ENCODE measurements around the gene CST11. TPM values are rescaled to one million over a fixed set of nuclear protein-coding genes. Genes with fewer than 3 reads are reported as not detected.

Gene CST11
- total RNA-seq, 1 donor: not detected

- no peaks in the 10 kb centered on the region for H4K20me1 ChIP-seq (ENCODE audit: insufficient read depth, low read length)
- H3K4me2 ChIP-seq (ENCODE audit: insufficient read depth, low read length): no peak overlapping the region
- H3K79me2 ChIP-seq (ENCODE audit: insufficient read depth, low read length): peaks cover 7% of the 10 kb centered on the region
- H3K27ac ChIP-seq (ENCODE audit: low read depth, low read length): no peak overlapping the region
- no peak overlapping the region for H2AFZ ChIP-seq (ENCODE audit: low read length)
- no peak for DNase-seq (ENCODE audit: insufficient read length, low spot score, missing footprints)
- no peaks in the 10 kb centered on the region for H3K27me3 ChIP-seq (ENCODE audit: insufficient read depth, low read length)
- TF ChIP-seq CTCF (IDR thresholded peaks at IDR 0.05; ENCODE audit: extremely low read depth, low read depth, low read length): no peak
- H3K9me3 ChIP-seq (ENCODE audit: low read depth, low read length): no peaks in the 10 kb centered on the region
- peaks cover 4% of the 10 kb centered on the region for H3K4me1 ChIP-seq (ENCODE audit: insufficient read depth, low read length)
- no peak overlapping the region for H3K4me3 ChIP-seq (ENCODE audit: insufficient read depth, low read length)
- no peaks in the 10 kb centered on the region for H3K36me3 ChIP-seq (ENCODE audit: insufficient read depth, low read length)
Observed at GRCh38 chr20:23425129-23425528, 27.5 kb downstream of the CST11 start.

- no peaks in the 10 kb centered on the region for H3K27me3 ChIP-seq (ENCODE audit: insufficient read depth, low read length)
- H3K4me2 ChIP-seq (ENCODE audit: insufficient read depth, low read length): peak within 1 kb of the TSS; percentile 86
- H3K36me3 ChIP-seq (ENCODE audit: insufficient read depth, low read length): no peaks in the 10 kb centered on the region
- H4K20me1 ChIP-seq (ENCODE audit: insufficient read depth, low read length): no peaks in the 10 kb centered on the region
- DNase-seq (ENCODE audit: insufficient read length, low spot score, missing footprints): peak; percentile 99
- H3K9me3 ChIP-seq (ENCODE audit: low read depth, low read length): no peaks in the 10 kb centered on the region
- H2AFZ ChIP-seq (ENCODE audit: low read length): peak within 1 kb of the TSS; percentile 80
- peaks cover 13% of the 10 kb centered on the region for H3K4me1 ChIP-seq (ENCODE audit: insufficient read depth, low read length)
- peak; percentile 11 for TF ChIP-seq CTCF (IDR thresholded peaks at IDR 0.05; ENCODE audit: extremely low read depth, low read depth, low read length)
- peaks cover 36% of the 10 kb centered on the region for H3K79me2 ChIP-seq (ENCODE audit: insufficient read depth, low read length)
- H3K27ac ChIP-seq (ENCODE audit: low read depth, low read length): peak within 1 kb of the TSS; percentile 70
- peak within 1 kb of the TSS; percentile 91 for H3K4me3 ChIP-seq (ENCODE audit: insufficient read depth, low read length)
Observed at GRCh38 chr20:23420943-23421931, 31.4 kb downstream of the CST11 start, which contains the start of gene NAPB. Gene NAPB, minus strand, starts transcription at chr20:23421488. Its CDS starts 86 bp downstream, at chr20:23421402.

GRCh38 chr20:23419995-23420901 lies 32.4 kb downstream of the CST11 start:
- Histone ChIP-seq H4K20me1 (ENCODE audit: insufficient read depth, low read length) (no peaks in the 10 kb centered on the region), H3K27me3 (ENCODE audit: insufficient read depth, low read length) (no peaks in the 10 kb centered on the region), H3K4me3 (ENCODE audit: insufficient read depth, low read length) (peak overlapping the region; percentile 91), H3K4me2 (ENCODE audit: insufficient read depth, low read length) (peak overlapping the region; percentile 86), H3K27ac (ENCODE audit: low read depth, low read length) (peak overlapping the region; percentile 70), H3K36me3 (ENCODE audit: insufficient read depth, low read length) (no peaks in the 10 kb centered on the region), H3K4me1 (ENCODE audit: insufficient read depth, low read length) (peaks cover 13% of the 10 kb centered on the region), H3K9me3 (ENCODE audit: low read depth, low read length) (no peaks in the 10 kb centered on the region), H3K79me2 (ENCODE audit: insufficient read depth, low read length) (peaks cover 46% of the 10 kb centered on the region), H2AFZ (ENCODE audit: low read length) (peak overlapping the region; percentile 24)
- DNase-seq (ENCODE audit: insufficient read length, low spot score, missing footprints): peak; percentile 93
- TF ChIP-seq CTCF (IDR thresholded peaks at IDR 0.05; ENCODE audit: extremely low read depth, low read depth, low read length): no peak
